GM18870 (cell line): ENCODE measurements around the gene RASL11A.
"Not testable (repeated sequence)": the region's sequence is repeated elsewhere in the genome, so short reads cannot be mapped to it uniquely, and the experiment has no call there.

ENCODE experiments used
- ATAC-seq: cut with Tn5 transposase; IDR thresholded peaks from one replicate; pipeline ENCODE4 v1.9.1; 2021; ENCODE audit warnings: moderate library complexity; ENCODE audit not compliant: unreplicated experiment

RASL11A gene

GRCh38 chr13:27267596-27267995, 3.0 kb upstream of the RASL11A start:
- ATAC-seq, result no peak

GRCh38 chr13:27269114-27269665, 1.4 kb upstream of the RASL11A start:
- no peak for ATAC-seq

GRCh38 chr13:27271570-27272096, 1.0 kb downstream of the RASL11A start:
- ATAC-seq, result no peak

- ATAC-seq, result no peak
These were observed 3.2 kb downstream of the RASL11A start for GRCh38 chr13:27273658-27274425.

GRCh38 chr13:27274631-27275030, 4.0 kb downstream of the RASL11A start:
- ATAC-seq, result no peak

- ATAC-seq, result no peak
These were observed 5.6 kb downstream of the RASL11A start for GRCh38 chr13:27276188-27276587.

- ATAC-seq, result no peak
These were observed 8.9 kb downstream of the RASL11A start for GRCh38 chr13:27279506-27279905.

GRCh38 chr13:27280009-27280656, 9.5 kb downstream of the RASL11A start:
- ATAC-seq, result no peak

- ATAC-seq, result no peak
These were observed 10.2 kb downstream of the RASL11A start for GRCh38 chr13:27280841-27281240.

- ATAC-seq, result no peak
These were observed 10.8 kb downstream of the RASL11A start for GRCh38 chr13:27281420-27281819.

- ATAC-seq, result no peak
These were observed 13.4 kb downstream of the RASL11A start for GRCh38 chr13:27283906-27284493.

GRCh38 chr13:27288392-27288791, 17.8 kb downstream of the RASL11A start:
- no peak for ATAC-seq

GRCh38 chr13:27289011-27289665, 18.5 kb downstream of the RASL11A start:
- no peak for ATAC-seq

GRCh38 chr13:27290715-27291114, 20.1 kb downstream of the RASL11A start:
- ATAC-seq, result no peak

GRCh38 chr13:27291967-27292366, 21.3 kb downstream of the RASL11A start:
- not testable (repeated sequence) for ATAC-seq

GRCh38 chr13:27293076-27293691, 22.6 kb downstream of the RASL11A start:
- ATAC-seq, result no peak

GRCh38 chr13:27293873-27294515, 23.4 kb downstream of the RASL11A start:
- no peak for ATAC-seq

GRCh38 chr13:27295096-27295495, 24.5 kb downstream of the RASL11A start:
- no peak for ATAC-seq

GRCh38 chr13:27295660-27296059, 25.0 kb downstream of the RASL11A start:
- no peak for ATAC-seq

GRCh38 chr13:27296496-27296895, 25.9 kb downstream of the RASL11A start:
- ATAC-seq, result no peak
